AG09319 (cell line): ENCODE results near the gene DCAF11.

ENCODE experiments used
- DNase-seq: peaks from one replicate; pipeline ENCODE4 v3.0.0-alpha.2; 2010; ENCODE audit warnings: low read depth; ENCODE audit errors: extremely low read depth
- CTCF ChIP-seq: IDR thresholded peaks from 2 replicates; pipeline ENCODE4 v1.5.1; 2011; ENCODE audit warnings: low read depth, mild to moderate bottlenecking, inconsistent platforms, low read length, moderate library complexity

DCAF11 gene

GRCh38 chr14:24114532-24115421, at the start of gene DCAF11, which contains the start of gene NRL:
Gene DCAF11, plus strand, starts transcription at chr14:24114777. Its CDS starts 818 bp downstream, at chr14:24115595.
Gene NRL, minus strand, starts transcription at chr14:24114949. Its CDS starts 32,101 bp downstream, at chr14:24082848.
- TF ChIP-seq CTCF: no peak
- DNase-seq: peak; percentile 99

- no peak for DNase-seq
- no peak for TF ChIP-seq CTCF
These were observed 49.7 kb upstream of the DCAF11 start for GRCh38 chr14:24064856-24065255.

GRCh38 chr14:24065408-24065807, 49.2 kb upstream of the DCAF11 start:
- TF ChIP-seq CTCF: no peak

GRCh38 chr14:24066496-24067132, 48.0 kb upstream of the DCAF11 start:
- no peak for TF ChIP-seq CTCF
- DNase-seq: no peak

More at GRCh38 chr14:24065408-24065807, 49.2 kb upstream of the DCAF11 start:
- DNase-seq: no peak

DNA sequence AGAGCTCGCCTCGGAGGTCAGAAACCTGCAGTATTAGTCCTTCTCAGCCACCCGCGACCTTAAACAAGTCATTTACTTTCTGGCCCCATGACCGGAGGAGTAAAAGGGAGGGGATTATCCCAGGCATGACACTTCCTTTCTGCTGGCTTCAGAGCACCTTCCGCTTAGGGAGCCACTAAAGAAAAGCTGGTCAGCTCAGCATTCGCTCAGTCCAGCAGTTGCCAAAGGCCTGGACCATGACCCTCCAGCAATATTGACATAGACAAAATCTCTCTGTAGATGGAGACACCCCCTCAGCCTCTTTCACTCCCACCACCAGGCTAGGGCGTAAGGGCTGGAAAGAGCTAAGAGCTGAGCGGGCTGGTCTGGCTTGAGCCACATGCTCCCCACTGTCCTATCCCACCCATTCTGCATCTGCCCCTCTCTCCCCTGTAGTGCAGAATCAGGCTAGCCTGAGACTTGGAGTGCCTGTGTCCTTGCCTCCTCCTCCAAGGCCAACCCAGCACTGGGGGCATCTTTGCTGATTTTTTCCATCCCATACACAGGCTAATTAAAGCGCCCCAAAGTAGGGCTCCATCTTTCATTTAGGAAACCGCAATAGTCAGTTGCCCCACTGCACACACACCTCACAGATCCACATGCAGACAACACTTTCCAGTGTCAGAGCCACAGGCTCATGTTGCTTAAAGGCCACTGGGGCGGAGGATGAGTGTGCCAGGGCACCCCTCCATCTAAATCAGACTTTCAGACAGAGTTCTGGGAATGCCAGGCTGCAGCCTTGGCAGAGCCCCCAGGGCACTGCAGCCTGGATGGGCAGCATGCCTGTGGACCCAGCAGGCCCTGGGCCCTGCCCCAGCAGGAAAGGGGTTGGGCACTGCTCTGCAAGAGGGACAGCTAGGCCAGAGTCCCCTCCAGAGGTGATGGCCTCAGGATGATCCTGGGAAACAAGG, 47.2 kb upstream of the DCAF11 start:
- no peak for DNase-seq
- no peak for TF ChIP-seq CTCF

GRCh38 chr14:24068711-24069410, 45.7 kb upstream of the DCAF11 start:
- TF ChIP-seq CTCF: no peak
- DNase-seq: no peak
